Stimulated activated CD8-positive, alpha-beta memory T cell treated with anti-CD3 and anti-CD28 coated beads, Interleukin-2, amount 100 ng/mL, for 48 hours (primary cell): ENCODE results near the gene BPIFB6.

Experiments used
- DNase-seq, 2 donors: peaks; one replicate each; pipeline ENCODE4 v3.0.0-alpha.2; 2020; ENCODE audit warnings: low read depth in 2 of 2

Gene BPIFB6

GRCh38 chr20:33000802-33001466, 30.5 kb upstream of the BPIFB6 start:
- no peak for DNase-seq

- no peak for DNase-seq
Observed at GRCh38 chr20:33002087-33002808, 29.2 kb upstream of the BPIFB6 start.

GRCh38 chr20:33004141-33004751, 27.2 kb upstream of the BPIFB6 start, which contains the start of gene SUN5:
SUN5 (minus strand) TSS chr20:33004433; CDS start chr20:33004340, 93 bp downstream.
- DNase-seq: no peak

GRCh38 chr20:33005132-33005566, 26.3 kb upstream of the BPIFB6 start:
- no peak for DNase-seq

- DNase-seq: no peak
Observed at GRCh38 chr20:33005908-33006775, 25.3 kb upstream of the BPIFB6 start.

GRCh38 chr20:33006776-33007375, 24.6 kb upstream of the BPIFB6 start:
- no peak for DNase-seq

- no peak for DNase-seq
Observed at GRCh38 chr20:33007376-33008335, 23.8 kb upstream of the BPIFB6 start, which contains the start of gene BPIFB2. BPIFB2 (plus strand) TSS chr20:33007704; CDS start chr20:33008575, 871 bp downstream.

GRCh38 chr20:33008336-33009213, 22.9 kb upstream of the BPIFB6 start:
- no peak for DNase-seq

- no peak for DNase-seq
Observed at GRCh38 chr20:33009214-33010132, 22.0 kb upstream of the BPIFB6 start.

- DNase-seq: no peak
Observed at GRCh38 chr20:33010133-33010504, 21.3 kb upstream of the BPIFB6 start.

GRCh38 chr20:33010674-33011449, 20.6 kb upstream of the BPIFB6 start:
- DNase-seq: no peak

- DNase-seq: no peak
Observed at GRCh38 chr20:33012327-33013189, 18.9 kb upstream of the BPIFB6 start.

GRCh38 chr20:33013701-33014326, 17.6 kb upstream of the BPIFB6 start:
- no peak for DNase-seq

GRCh38 chr20:33014336-33015113, 16.9 kb upstream of the BPIFB6 start:
- no peak for DNase-seq

GRCh38 chr20:33015114-33015484, 16.3 kb upstream of the BPIFB6 start:
- no peak for DNase-seq
